ENCODE measurements around the gene TAS2R60. TPM values are rescaled to one million over a fixed set of nuclear protein-coding genes. Genes with fewer than 3 reads are reported as not detected.
"Not testable (repeated sequence)": the region's sequence is repeated elsewhere in the genome, so short reads cannot be mapped to it uniquely, and the experiment has no call there.

Gene TAS2R60
- polyA plus RNA-seq, 1 experiment, result not detected

GRCh38 chr7:143410521-143411004 is 32.7 kb upstream of the TAS2R60 start:
- POLR2A ChIA-PET, result interaction anchor here (1.0 kb wide), 1 partner anchor 19 kb away, joined by 3 read pairs; no protein-coding TSS in a partner anchor
- no peak for DNase-seq (ENCODE audit: low read depth, low spot score)
- peak overlapping the region; percentile 11 for H3K27ac ChIP-seq (ENCODE audit: low read depth, low read length)
- CTCF ChIA-PET, result interaction anchor here (1.3 to 2.6 kb wide), 2 partner anchors 31 to 170 kb away, joined by 5 to 8 read pairs; no protein-coding TSS in a partner anchor
- no peak overlapping the region for H3K4me3 ChIP-seq (ENCODE audit: low read depth, low read length)
- peaks cover 10% of the 10 kb centered on the region for H3K27me3 ChIP-seq (ENCODE audit: control insufficient read depth, insufficient read depth, low read length)
- H3K9me3 ChIP-seq (ENCODE audit: control insufficient read depth, insufficient read depth, low read length), result no peaks in the 10 kb centered on the region
- TF ChIP-seq CTCF (IDR thresholded peaks at IDR 0.05; ENCODE audit: low read depth, low read length), result no peak

GRCh38 chr7:143411976-143412708 is 31.1 kb upstream of the TAS2R60 start:
- Histone ChIP-seq H3K27me3 (ENCODE audit: control insufficient read depth, insufficient read depth, low read length) (peaks cover 2% of the 10 kb centered on the region), H3K27ac (ENCODE audit: low read depth, low read length) (no peak overlapping the region), H3K4me3 (ENCODE audit: low read depth, low read length) (no peak overlapping the region), H3K9me3 (ENCODE audit: control insufficient read depth, insufficient read depth, low read length) (no peaks in the 10 kb centered on the region)
- ChIA-PET CTCF (no interaction called here), POLR2A (no interaction called here)
- DNase-seq (ENCODE audit: low read depth, low spot score), result no peak
- no peak for TF ChIP-seq CTCF (IDR thresholded peaks at IDR 0.05; ENCODE audit: low read depth, low read length)

GRCh38 chr7:143413123-143413522 is 30.1 kb upstream of the TAS2R60 start:
- no peaks in the 10 kb centered on the region for H3K27me3 ChIP-seq (ENCODE audit: control insufficient read depth, insufficient read depth, low read length)
- TF ChIP-seq CTCF (IDR thresholded peaks at IDR 0.05; ENCODE audit: low read depth, low read length), result no peak
- ChIA-PET CTCF (no interaction called here), POLR2A (no interaction called here)
- no peak overlapping the region for H3K27ac ChIP-seq (ENCODE audit: low read depth, low read length)
- H3K9me3 ChIP-seq (ENCODE audit: control insufficient read depth, insufficient read depth, low read length), result no peaks in the 10 kb centered on the region
- H3K4me3 ChIP-seq (ENCODE audit: low read depth, low read length), result no peak overlapping the region
- no peak for DNase-seq (ENCODE audit: low read depth, low spot score)

GRCh38 chr7:143415209-143415608 is 28.0 kb upstream of the TAS2R60 start:
- H3K9me3 ChIP-seq (ENCODE audit: control insufficient read depth, insufficient read depth, low read length); H3K27ac ChIP-seq (ENCODE audit: low read depth, low read length); DNase-seq (ENCODE audit: low read depth, low spot score); H3K4me3 ChIP-seq (ENCODE audit: low read depth, low read length); H3K27me3 ChIP-seq (ENCODE audit: control insufficient read depth, insufficient read depth, low read length): not testable (repeated sequence)
- CTCF ChIA-PET, result interaction anchor here (0.6 to 5.3 kb wide), 7 partner anchors 10 to 200 kb away, joined by 3 to 132 read pairs (median 12); partner anchors contain the start of genes EPHA1 and ZYX
- POLR2A ChIA-PET, result interaction anchor here (0.7 to 1.1 kb wide), 2 partner anchors 19 to 22 kb away, joined by 3 to 6 read pairs; no protein-coding TSS in a partner anchor

- Histone ChIP-seq H3K27ac (ENCODE audit: low read depth, low read length) (no peak overlapping the region), H3K27me3 (ENCODE audit: control insufficient read depth, insufficient read depth, low read length) (no peaks in the 10 kb centered on the region), H3K9me3 (ENCODE audit: control insufficient read depth, insufficient read depth, low read length) (no peaks in the 10 kb centered on the region), H3K4me3 (ENCODE audit: low read depth, low read length) (no peak overlapping the region)
- ChIA-PET CTCF (interaction anchor here (1.0 to 5.3 kb wide), 10 partner anchors 11 to 201 kb away, joined by 4 to 132 read pairs (median 7); partner anchors contain the start of genes EPHA1, GSTK1 and ZYX), POLR2A (interaction anchor here (0.7 to 1.1 kb wide), 2 partner anchors 20 to 23 kb away, joined by 3 to 6 read pairs; no protein-coding TSS in a partner anchor)
- no peak for TF ChIP-seq CTCF (IDR thresholded peaks at IDR 0.05; ENCODE audit: low read depth, low read length)
- no peak for DNase-seq (ENCODE audit: low read depth, low spot score)
These were observed 27.4 kb upstream of the TAS2R60 start for GRCh38 chr7:143415742-143416397.

Measured in AG04450 (cell line).